Stomach (tissue), 19 donors: ENCODE measurements around the gene DNAI7. TPM values are rescaled to one million over a fixed set of nuclear protein-coding genes. Genes with fewer than 3 reads are reported as not detected.

ENCODE experiments used
- DNase-seq, 2 donors: peaks; one replicate each; pipeline versions ENCODE4 v3.0.0 to v3.0.0-alpha.2; 2013 to 2019
- H3K27ac ChIP-seq, 5 donors: fragments of 200-600 bp in 4 of 5; sonication (generic) in 4 of 5; one replicate each; pipeline ENCODE4 v1.5.1; 2013 to 2019; ENCODE audit warnings: mild to moderate bottlenecking in 1 of 5, moderate library complexity in 1 of 5
- H3K27me3 ChIP-seq, 3 donors: fragments of 200-600 bp; sonication (generic); one replicate each; pipeline ENCODE4 v1.5.1; 2017 to 2019; ENCODE audit warnings: mixed run types in 1 of 3
- H3K36me3 ChIP-seq, 4 donors: fragments of 200-600 bp; sonication (generic); 1 replicate in 3 of 4; 2 replicates in 1 of 4; pipeline ENCODE4 v1.5.1; 2016 to 2019
- H3K4me1 ChIP-seq, 4 donors: fragments of 200-600 bp; sonication (generic); one replicate each; pipeline ENCODE4 v1.5.1; 2016 to 2019
- H3K4me3 ChIP-seq, 4 donors: fragments of 200-600 bp; sonication (generic) in 3 of 4; one replicate each; pipeline ENCODE4 v1.5.1; 2016 to 2019; ENCODE audit warnings: mild to moderate bottlenecking in 1 of 4
- H3K9me3 ChIP-seq, 4 donors: fragments of 200-600 bp; sonication (generic); one replicate each; pipeline ENCODE4 v1.5.1; 2016 to 2019
- CTCF ChIP-seq, 7 experiments: fragments of 450-650 bp in 4 of 7; fragments of 200-600 bp in 3 of 7; sonication (generic) in 3 of 7; IDR thresholded peaks; one replicate each; pipeline ENCODE4 v1.5.1; 2016 to 2019; ENCODE audit warnings: antibody characterized with exemption in 7 of 7, control low read depth in 2 of 7, mild to moderate bottlenecking in 1 of 7
- EP300 ChIP-seq: sonication (generic); formaldehyde crosslinking; IDR thresholded peaks from one replicate; pipeline ENCODE4 v1.6.1; 2017; ENCODE audit warnings: antibody characterized with exemption
- POLR2A ChIP-seq, 4 donors: fragments of 450-650 bp; IDR thresholded peaks; one replicate each; pipeline ENCODE4 v1.6.1; 2016; ENCODE audit warnings: antibody characterized with exemption in 4 of 4, control low read depth in 2 of 4, mild to moderate bottlenecking in 1 of 4, moderate library complexity in 1 of 4
- POLR2AphosphoS5 ChIP-seq, 3 donors: sonication (generic); formaldehyde crosslinking; IDR thresholded peaks; one replicate each; pipeline ENCODE4 v1.6.1; 2016; ENCODE audit warnings: antibody characterized with exemption in 3 of 3
- WGBS, 5 donors: extraction: QIAGEN DNeasy Blood & Tissue Kit in 3 of 5; methylation state at CpG; one replicate each; pipeline versions ENCODE4 v1.1.5 to v1.1.7; 2013 to 2018; 5-methylcytosine and 5-hydroxymethylcytosine counted together
- intact Hi-C: fragments of 100-400 bp; cut with DNase I; formaldehyde crosslinking; loops from one replicate; pipeline ENCODE4 v1.15.1; 2023; ENCODE audit warnings: low total_unique reads
- long read RNA-seq, 10 donors: transcript quantifications; one replicate each; lab custom pipeline, GENCODE V29; 2026
- polyA plus RNA-seq, 3 donors: library from polyadenylated mRNA; stranded (reverse); fragments of 200-250 nt; gene quantifications; one replicate each; pipeline ENCODE4 v1.2.3, GENCODE V29; 2013
- total RNA-seq, 5 donors: library from RNA; depleted of rRNA; stranded (reverse); fragments of >200 nt; gene quantifications; one replicate each; pipeline versions ENCODE4 v1.1.0 to v1.2.3, GENCODE V29; 2014 to 2016
- donor health status: healthy with polysubstance abuse.
- donor health status: Bipolar disorder and iron deficiency.
- donor health status: healthy.

Gene DNAI7
- total RNA-seq, result 1 to 10 TPM in 2 of 5 donors, under 1 TPM in 1, not detected in 2; 0.37 to 2.2 (median 1.8) TPM
- polyA plus RNA-seq, result under 1 TPM in 2 of 3 donors, not detected in 1; 0.05 to 0.31 TPM
- long read RNA-seq, donor 1, result 0 reads
- long read RNA-seq, donor 2, result 0 reads
- long read RNA-seq, donor 3, result 0 reads
- long read RNA-seq, donor 4, result 0 reads
- long read RNA-seq, donor 5, result 0 reads
- long read RNA-seq, donor 6, result 0 reads
- long read RNA-seq, donor 7, result 0 reads
- long read RNA-seq, donor 8, result 0 reads
- long read RNA-seq, donor 9, result 0 reads
- long read RNA-seq, donor 10, result 0 reads

DNA sequence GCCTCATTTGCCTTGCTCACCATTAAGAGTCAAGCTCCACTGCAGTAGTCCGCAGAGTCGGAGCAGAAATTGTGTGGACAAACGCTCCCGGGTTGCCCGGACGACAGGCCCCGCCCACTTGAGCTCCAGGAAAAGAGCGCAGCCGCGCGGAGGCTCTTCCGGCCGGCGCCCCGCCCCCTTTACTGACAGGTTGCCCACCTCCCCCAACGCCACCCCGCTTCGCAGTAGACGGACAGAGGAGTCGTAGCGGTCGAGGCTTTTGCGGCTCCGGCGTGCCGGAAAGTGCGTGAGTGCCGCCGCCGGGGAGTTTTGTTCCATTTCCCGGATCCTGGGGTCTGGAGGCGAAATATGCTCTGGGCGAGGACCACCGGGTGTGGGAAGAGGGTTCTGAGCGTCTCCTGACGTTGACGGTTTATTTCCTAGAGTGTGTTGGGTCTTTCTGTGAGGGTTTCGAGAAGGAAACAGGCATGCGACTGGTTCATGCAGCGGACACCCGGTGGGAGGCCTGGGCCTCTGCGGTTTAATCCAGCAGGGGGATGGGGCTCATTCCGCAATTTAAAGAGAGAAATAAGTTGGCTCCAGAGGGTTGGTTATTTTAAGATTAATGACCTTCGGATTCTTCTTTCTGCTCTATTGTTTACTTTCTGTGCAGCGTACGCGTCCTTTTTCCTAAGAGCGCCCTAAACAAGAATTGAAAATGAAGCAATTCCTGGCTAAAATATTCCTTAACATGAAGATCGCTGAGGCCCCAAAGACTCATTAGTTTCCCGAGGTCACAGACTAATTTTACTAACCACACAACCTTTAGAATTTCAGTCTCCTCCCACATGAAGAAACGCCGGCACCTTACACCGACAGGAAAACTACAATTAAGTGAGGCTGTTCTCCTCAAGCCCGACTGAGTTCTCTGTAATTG is at the start of gene DNAI7, which contains the start of gene ETFRF1:
Gene DNAI7, minus strand, starts transcription at position 105 of the 916 bp plus-strand sequence. Its CDS starts 82 bp downstream, at position 23.
Gene ETFRF1, plus strand, starts transcription at position 182 of the 916 bp plus-strand sequence. CDS start 8,720 bp downstream, outside the sequence.
- Histone ChIP-seq H3K27ac (peak within 1 kb of the TSS; percentile 95 to 97 (median 95)), H3K4me3 (peak within 1 kb of the TSS; percentile 58 to 74 (median 70)), H3K27me3 (no peaks in the 10 kb centered on the region), H3K4me1 (peaks cover 4 to 25% (median 16%) of the 10 kb centered on the region in 4 donors), H3K36me3 (peaks cover 0 to 4% (median 2%) of the 10 kb centered on the region in 4 donors), H3K9me3 (no peaks in the 10 kb centered on the region)
- intact Hi-C loops, result no loop called here
- 1% methylated on average over 16 to 54 of the region's 54 CpGs for WGBS, 5 donors
- TF ChIP-seq POLR2A (IDR thresholded peaks at IDR 0.05) (peak in 2 of 4 donors; percentile 74 to 91), EP300 (no peak), CTCF (IDR thresholded peaks at IDR 0.05) (peak in 1 of 7 experiments; percentile 11), POLR2AphosphoS5 (IDR thresholded peaks at IDR 0.05) (peak; percentile 90 to 95 (median 93))
- peak; percentile 99 for DNase-seq

DNA sequence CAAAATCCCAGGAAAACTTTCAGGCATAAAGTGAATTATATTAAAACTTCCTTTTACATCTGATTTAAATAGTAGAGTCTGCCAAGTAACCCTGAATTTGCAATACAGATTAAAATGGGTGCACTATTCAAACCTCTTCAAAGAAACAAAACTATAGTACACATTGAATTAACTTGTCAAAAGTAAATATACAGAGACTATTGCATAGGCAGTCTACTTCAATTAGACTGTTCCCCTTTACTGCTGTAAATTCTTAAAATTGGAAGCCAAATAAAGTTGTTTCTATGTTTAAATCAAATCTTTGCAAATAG is 48.7 kb upstream of the DNAI7 start:
- H3K4me1 ChIP-seq, result peaks cover 0 to 73% (median 30%) of the 10 kb centered on the region in 4 donors
- peaks cover 0 to 28% (median 4%) of the 10 kb centered on the region in 4 donors for H3K36me3 ChIP-seq
- intact Hi-C loops, result no loop called here
- DNase-seq, result no peak
- H3K27me3 ChIP-seq, result no peaks in the 10 kb centered on the region
- H3K27ac ChIP-seq, result peak overlapping the region in 3 of 5 donors; percentile 17 to 66 (median 44)
- no peaks in the 10 kb centered on the region for H3K9me3 ChIP-seq
- no peak overlapping the region for H3K4me3 ChIP-seq
- TF ChIP-seq POLR2AphosphoS5 (IDR thresholded peaks at IDR 0.05) (no peak), EP300 (no peak), CTCF (IDR thresholded peaks at IDR 0.05) (no peak), POLR2A (IDR thresholded peaks at IDR 0.05) (no peak)

- Histone ChIP-seq H3K27me3 (no peaks in the 10 kb centered on the region), H3K4me3 (no peak overlapping the region), H3K9me3 (no peaks in the 10 kb centered on the region), H3K36me3 (peaks cover 0 to 26% (median 4%) of the 10 kb centered on the region in 4 donors), H3K4me1 (peaks cover 0 to 70% (median 27%) of the 10 kb centered on the region in 4 donors), H3K27ac (peak overlapping the region in 4 of 5 donors; percentile 17 to 66 (median 40))
- 39 to 55% (median 47%) methylated on average over 5 of the region's 5 CpGs for WGBS, 5 donors
- TF ChIP-seq CTCF (IDR thresholded peaks at IDR 0.05), result no peak
- TF ChIP-seq POLR2AphosphoS5 (IDR thresholded peaks at IDR 0.05), result peak in 1 of 3 donors; percentile 15
- no peak for TF ChIP-seq EP300
- TF ChIP-seq POLR2A (IDR thresholded peaks at IDR 0.05), result no peak
- intact Hi-C loops, result no loop called here
- peak in 1 of 2 donors; percentile 45 for DNase-seq
Observed at GRCh38 chr12:25242981-25243679, 48.2 kb upstream of the DNAI7 start.
